HEK293T (cell line): Measurements from ENCODE around the gene SCN10A.

ENCODE experiments used
- CTCF ChIA-PET: fragments of 350-600 bp; formaldehyde crosslinking; extraction: SDS; loops from one replicate; lab custom pipeline; 2021; ENCODE audit warnings: antibody characterized with exemption, inconsistent platforms; lab: Yijun Ruan, JAX
- POLR2A ChIA-PET: fragments of 350-600 bp; formaldehyde crosslinking; extraction: SDS; loops from one replicate; lab custom pipeline; 2020; ENCODE audit warnings: antibody characterized with exemption, inconsistent platforms; lab: Yijun Ruan, JAX
- DNase-seq: peaks from one replicate; pipeline ENCODE4 v3.0.0; 2012; ENCODE audit warnings: mixed read lengths; ENCODE audit errors: extremely low spot score
- ARNT ChIP-seq: fragments of 450-650 bp; IDR thresholded peaks from 2 replicates; pipeline ENCODE4 v1.6.1; 2017; ENCODE audit warnings: mild to moderate bottlenecking
- BHLHE40 ChIP-seq: fragments of 450-650 bp; IDR thresholded peaks from 2 replicates; pipeline ENCODE4 v1.6.1; 2016; ENCODE audit warnings: mild to moderate bottlenecking, moderate library complexity, borderline replicate concordance
- CTBP1 ChIP-seq: fragments of 450-650 bp; IDR thresholded peaks from 2 replicates; pipeline ENCODE4 v1.6.1; 2016; ENCODE audit warnings: borderline replicate concordance
- ELF4 ChIP-seq: fragments of 450-650 bp; IDR thresholded peaks from 2 replicates; pipeline ENCODE4 v1.6.1; 2017; ENCODE audit warnings: antibody characterized with exemption
- FOXA1 ChIP-seq: fragments of 450-650 bp; IDR thresholded peaks from 2 replicates; pipeline ENCODE4 v1.6.1; 2016; ENCODE audit warnings: mild to moderate bottlenecking
- FOXK2 ChIP-seq: fragments of 450-650 bp; IDR thresholded peaks from 2 replicates; pipeline ENCODE4 v1.6.1; 2016; ENCODE audit warnings: mild to moderate bottlenecking
- FOXM1 ChIP-seq: fragments of 450-650 bp; IDR thresholded peaks from 2 replicates; pipeline ENCODE4 v1.6.1; 2017; ENCODE audit warnings: mild to moderate bottlenecking, borderline replicate concordance
- HDGF ChIP-seq: fragments of 450-650 bp; IDR thresholded peaks from 2 replicates; pipeline ENCODE4 v1.6.1; 2017; ENCODE audit warnings: antibody characterized with exemption, borderline replicate concordance
- L3MBTL2 ChIP-seq: fragments of 450-650 bp; conservative IDR thresholded peaks from 2 replicates; pipeline ENCODE4 v1.6.1; 2016; ENCODE audit warnings: mild to moderate bottlenecking
- LEF1 ChIP-seq: fragments of 450-650 bp; IDR thresholded peaks from 2 replicates; pipeline ENCODE4 v1.6.1; 2017; ENCODE audit warnings: mild to moderate bottlenecking, borderline replicate concordance
- NFRKB ChIP-seq: fragments of 450-650 bp; IDR thresholded peaks from 2 replicates; pipeline ENCODE4 v1.6.1; 2016; ENCODE audit warnings: mild to moderate bottlenecking, moderate library complexity
- PKNOX1 ChIP-seq: fragments of 450-650 bp; IDR thresholded peaks from 2 replicates; pipeline ENCODE4 v1.6.1; 2016
- SP1 ChIP-seq: fragments of 450-650 bp; IDR thresholded peaks from 2 replicates; pipeline ENCODE4 v1.6.1; 2017
- SUZ12 ChIP-seq: fragments of 450-650 bp; IDR thresholded peaks from 2 replicates; pipeline ENCODE4 v1.6.1; 2016; ENCODE audit warnings: mild to moderate bottlenecking
- TARDBP ChIP-seq: fragments of 450-650 bp; IDR thresholded peaks from 2 replicates; pipeline ENCODE4 v1.6.1; 2016
- ZNF384 ChIP-seq: fragments of 450-650 bp; IDR thresholded peaks from 2 replicates; pipeline ENCODE4 v1.6.1; 2016

SCN10A gene

GRCh38 chr3:38800511-38800910 lies 15.5 kb downstream of the SCN10A start:
- DNase-seq, result no peak
- ChIA-PET CTCF (no interaction called here), POLR2A (no interaction called here)
- no peak for TF ChIP-seq SUZ12
- TF ChIP-seq HDGF, result no peak
- no peak for TF ChIP-seq TARDBP
- no peak for TF ChIP-seq SP1
- no peak for TF ChIP-seq CTBP1
- TF ChIP-seq BHLHE40, result no peak
- no peak for TF ChIP-seq FOXM1
- no peak for TF ChIP-seq ZNF384

GRCh38 chr3:38793721-38794120 lies 22.3 kb downstream of the SCN10A start:
- ChIA-PET CTCF (no interaction called here), POLR2A (no interaction called here)
- no peak for DNase-seq
- TF ChIP-seq TARDBP (no peak), PKNOX1 (no peak), NFRKB (no peak), L3MBTL2 (no peak), BHLHE40 (no peak)

- TF ChIP-seq BHLHE40 (no peak), ELF4 (no peak), ARNT (no peak)
- ChIA-PET POLR2A (no interaction called here), CTCF (no interaction called here)
These were observed 23.0 kb downstream of the SCN10A start for GRCh38 chr3:38792983-38793382.

GRCh38 chr3:38782148-38782547 lies 33.9 kb downstream of the SCN10A start:
- POLR2A ChIA-PET, result no interaction called here
- TF ChIP-seq ARNT, result no peak
- no peak for TF ChIP-seq HDGF
- TF ChIP-seq NFRKB, result no peak
- no peak for TF ChIP-seq FOXK2
- TF ChIP-seq PKNOX1, result no peak
- TF ChIP-seq SP1, result no peak
- TF ChIP-seq L3MBTL2, result no peak
- no peak for TF ChIP-seq ELF4
- no peak for TF ChIP-seq CTBP1
- TF ChIP-seq BHLHE40, result no peak
- TF ChIP-seq LEF1, result no peak
- no peak for TF ChIP-seq TARDBP
- no peak for TF ChIP-seq FOXM1
- no peak for TF ChIP-seq SUZ12
- TF ChIP-seq FOXA1, result no peak
- no peak for TF ChIP-seq ZNF384
- CTCF ChIA-PET, result no interaction called here
- no peak for DNase-seq

More at GRCh38 chr3:38792983-38793382, 23.0 kb downstream of the SCN10A start:
- DNase-seq, result no peak

- CTCF ChIA-PET, result interaction anchor here (0.7 kb wide), 1 partner anchor 1940 kb away, joined by 4 read pairs; no protein-coding TSS in a partner anchor
- DNase-seq, result no peak
- TF ChIP-seq CTBP1, result no peak
- TF ChIP-seq HDGF, result no peak
- no peak for TF ChIP-seq L3MBTL2
- no peak for TF ChIP-seq NFRKB
- TF ChIP-seq TARDBP, result no peak
- TF ChIP-seq FOXA1, result no peak
- no peak for TF ChIP-seq SP1
- TF ChIP-seq BHLHE40, result no peak
- no peak for TF ChIP-seq ZNF384
- TF ChIP-seq FOXM1, result no peak
- TF ChIP-seq FOXK2, result no peak
- no peak for TF ChIP-seq ARNT
- TF ChIP-seq SUZ12, result no peak
- TF ChIP-seq LEF1, result no peak
- no peak for TF ChIP-seq PKNOX1
- no peak for TF ChIP-seq ELF4
- POLR2A ChIA-PET, result no interaction called here
These were observed 42.5 kb downstream of the SCN10A start for GRCh38 chr3:38773528-38773927.

- POLR2A ChIA-PET, result no interaction called here
- TF ChIP-seq TARDBP (no peak), ARNT (no peak), SP1 (no peak), LEF1 (no peak), BHLHE40 (no peak), FOXM1 (no peak), FOXK2 (no peak), L3MBTL2 (no peak), SUZ12 (no peak), ZNF384 (no peak), PKNOX1 (no peak), ELF4 (no peak)
- CTCF ChIA-PET, result no interaction called here
- DNase-seq, result no peak
These were observed 52.4 kb downstream of the SCN10A start for GRCh38 chr3:38763569-38763968.
